ENCODE results near the gene DYNC1I2.

The DYNC1I2 gene

GRCh38 chr2:171670655-171671054 lies 16.6 kb upstream of the DYNC1I2 start:
- no peak overlapping the region for H3K27ac ChIP-seq
- TF ChIP-seq CTCF (IDR thresholded peaks at IDR 0.05) (no peak), ZFX (IDR thresholded peaks at IDR 0.05; ENCODE audit: borderline replicate concordance) (no peak)

- H3K27ac ChIP-seq, result no peak overlapping the region
- TF ChIP-seq ZFX (IDR thresholded peaks at IDR 0.05; ENCODE audit: borderline replicate concordance), result no peak
- no peak for TF ChIP-seq CTCF (IDR thresholded peaks at IDR 0.05)
Observed at GRCh38 chr2:171671867-171672266, 15.4 kb upstream of the DYNC1I2 start.

- H3K27ac ChIP-seq, result no peak overlapping the region
- TF ChIP-seq CTCF (IDR thresholded peaks at IDR 0.05), result no peak
- TF ChIP-seq ZFX (IDR thresholded peaks at IDR 0.05; ENCODE audit: borderline replicate concordance), result no peak
Observed at GRCh38 chr2:171673905-171674304, 13.4 kb upstream of the DYNC1I2 start.

GRCh38 chr2:171675810-171676345 lies 11.4 kb upstream of the DYNC1I2 start:
- no peak overlapping the region for H3K27ac ChIP-seq
- TF ChIP-seq ZFX (IDR thresholded peaks at IDR 0.05; ENCODE audit: borderline replicate concordance) (no peak), CTCF (IDR thresholded peaks at IDR 0.05) (no peak)

- no peak overlapping the region for H3K27ac ChIP-seq
- TF ChIP-seq ZFX (IDR thresholded peaks at IDR 0.05; ENCODE audit: borderline replicate concordance), result no peak
- no peak for TF ChIP-seq CTCF (IDR thresholded peaks at IDR 0.05)
Observed at GRCh38 chr2:171678619-171679018, 8.7 kb upstream of the DYNC1I2 start.

- TF ChIP-seq CTCF (IDR thresholded peaks at IDR 0.05) (no peak), ZFX (IDR thresholded peaks at IDR 0.05; ENCODE audit: borderline replicate concordance) (no peak)
- H3K27ac ChIP-seq, result peak overlapping the region; percentile 63
Observed at GRCh38 chr2:171688129-171688465, 828 bp downstream of the DYNC1I2 start.

GRCh38 chr2:171692331-171692730 lies 5.1 kb downstream of the DYNC1I2 start:
- TF ChIP-seq CTCF (IDR thresholded peaks at IDR 0.05), result no peak
- no peak overlapping the region for H3K27ac ChIP-seq

Measured in 22Rv1 (cell line).